H1 (cell line): ENCODE measurements around the gene CCDC63. TPM values are rescaled to one million over a fixed set of nuclear protein-coding genes. Genes with fewer than 3 reads are reported as not detected.

Source experiments
- CTCF ChIP-seq, 3 experiments: IDR thresholded peaks; 1 replicate in 2 of 3; 2 replicates in 1 of 3; pipeline versions ENCODE4 v1.5.1 to v1.6.1; 2011; ENCODE audit warnings: low read length in 3 of 3, mild to moderate bottlenecking in 3 of 3, inconsistent platforms in 2 of 3, low read depth in 1 of 3, moderate library complexity in 1 of 3; ENCODE audit not compliant: insufficient read depth in 1 of 3; ENCODE audit errors: control extremely low read depth in 1 of 3
- polyA plus RNA-seq, 7 experiments: library from polyadenylated mRNA; depleted of rRNA in 3 of 7; stranded (reverse) in 5 of 7; unstranded in 2 of 7; fragments of >200 nt in 5 of 7; fragments of 200-250 nt in 2 of 7; gene quantifications; 1 replicate in 5 of 7; 2 replicates in 1 of 7; 4 replicates in 1 of 7; pipeline versions ENCODE4 v1.2.1 to v1.2.3, GENCODE V29; 2011 to 2013; ENCODE audit warnings: missing spikeins in 2 of 7, mixed read lengths in 2 of 7
- total RNA-seq: library from RNA; stranded (reverse); fragmentation: NEBNext Ultra II Directional; extraction: Animal tissue kit (Norgen Biotek cat#: 25700); gene quantifications from 2 replicates; pipeline ENCODE4 v1.2.1, GENCODE V29; 2021

CCDC63 gene
- total and polyA plus RNA-seq, 2 of the 8 experiments (the other 6 are each of a cell fraction or from before 2014, with no cell fraction given) = 0.42 to 0.93 TPM

GRCh38 chr12:110836291-110836690, 10.5 kb upstream of the CCDC63 start (continued):
- TF ChIP-seq CTCF (IDR thresholded peaks at IDR 0.05; ENCODE audit: control extremely low read depth in 1 of 3, insufficient read depth in 1 of 3, low read depth in 1 of 3, low read length in 3 of 3) = no peak
